GM18520 (cell line): ENCODE measurements around the gene LRRC10B.

Experiments used
- ATAC-seq: cut with Tn5 transposase; IDR thresholded peaks from one replicate; pipeline ENCODE4 v1.9.1; 2021; ENCODE audit not compliant: unreplicated experiment

Gene LRRC10B

GRCh38 chr11:61528114-61528513 lies 19.6 kb downstream of the LRRC10B start:
- no peak for ATAC-seq

DNA sequence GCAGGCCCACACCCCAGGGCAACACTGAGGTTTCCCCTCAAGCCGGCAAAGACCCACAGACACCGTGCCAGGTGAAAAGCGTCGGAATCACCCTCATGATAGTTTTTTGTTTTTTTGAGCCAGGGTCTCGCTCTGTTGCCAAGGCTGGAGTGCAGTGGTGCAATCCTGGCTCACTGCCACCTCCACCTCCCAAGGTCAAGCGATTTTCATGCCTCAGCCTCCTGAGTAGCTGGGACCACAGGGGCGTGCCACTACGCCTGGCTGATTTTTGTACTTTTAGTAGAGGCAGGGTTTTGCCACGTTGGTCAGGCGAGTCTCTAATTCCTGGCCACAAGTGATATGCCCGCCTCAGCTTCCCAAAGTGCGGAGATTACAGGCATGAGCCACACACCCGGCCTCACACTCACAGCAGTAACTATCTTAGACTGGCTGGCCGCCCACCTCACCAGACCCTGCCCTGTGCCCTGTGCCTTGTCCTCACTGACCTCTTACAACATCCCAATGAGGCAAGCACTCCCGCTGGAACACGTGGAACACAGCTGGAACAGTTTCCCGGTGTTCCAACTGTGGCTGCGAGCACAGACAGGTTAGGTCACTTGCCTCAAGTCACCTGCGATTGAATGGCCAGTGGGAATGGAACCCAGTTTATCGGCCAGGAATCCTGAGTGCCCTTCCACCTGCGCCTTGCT lies 21.1 kb downstream of the LRRC10B start:
- no peak for ATAC-seq

GRCh38 chr11:61531044-61531443 lies 22.5 kb downstream of the LRRC10B start:
- ATAC-seq: no peak

- no peak for ATAC-seq
Observed at GRCh38 chr11:61532134-61533038, 23.8 kb downstream of the LRRC10B start.

DNA sequence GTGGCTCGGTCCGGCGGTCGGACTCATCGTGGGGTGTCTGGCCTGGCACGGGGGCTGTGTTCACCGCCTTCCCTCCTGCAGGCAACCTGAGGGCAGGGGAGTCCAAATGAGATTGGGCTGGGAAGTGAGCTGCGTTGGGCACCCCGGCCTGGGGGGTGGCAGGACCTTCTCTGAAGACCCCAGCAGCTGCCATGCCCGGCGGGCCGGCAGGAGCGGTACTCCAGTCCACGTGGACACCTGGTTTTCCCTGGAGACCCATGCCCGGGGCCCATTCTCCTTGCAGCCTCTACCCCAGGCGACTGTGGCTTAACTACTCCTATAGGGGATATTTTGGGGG lies 24.5 kb downstream of the LRRC10B start:
- ATAC-seq: no peak

DNA sequence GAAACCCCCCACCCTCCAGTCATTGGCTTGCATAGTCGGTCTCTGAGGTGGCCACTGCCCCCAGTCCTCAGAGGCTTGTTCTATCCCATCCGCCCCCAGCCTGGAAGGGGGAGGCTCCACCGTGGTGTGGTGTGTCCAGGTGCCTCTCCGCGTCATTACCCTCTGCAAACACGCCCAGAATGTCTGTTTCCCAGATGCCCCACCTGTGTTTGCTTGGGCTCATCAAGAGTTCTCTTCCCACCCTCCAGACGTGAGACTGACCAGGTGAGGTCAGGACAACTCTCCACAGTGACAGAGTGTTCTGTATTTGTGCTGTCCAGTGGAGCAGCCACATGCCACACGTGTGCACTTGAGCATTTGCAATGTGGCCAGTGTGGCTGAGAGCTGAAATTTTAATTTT lies 24.9 kb downstream of the LRRC10B start:
- no peak for ATAC-seq

DNA sequence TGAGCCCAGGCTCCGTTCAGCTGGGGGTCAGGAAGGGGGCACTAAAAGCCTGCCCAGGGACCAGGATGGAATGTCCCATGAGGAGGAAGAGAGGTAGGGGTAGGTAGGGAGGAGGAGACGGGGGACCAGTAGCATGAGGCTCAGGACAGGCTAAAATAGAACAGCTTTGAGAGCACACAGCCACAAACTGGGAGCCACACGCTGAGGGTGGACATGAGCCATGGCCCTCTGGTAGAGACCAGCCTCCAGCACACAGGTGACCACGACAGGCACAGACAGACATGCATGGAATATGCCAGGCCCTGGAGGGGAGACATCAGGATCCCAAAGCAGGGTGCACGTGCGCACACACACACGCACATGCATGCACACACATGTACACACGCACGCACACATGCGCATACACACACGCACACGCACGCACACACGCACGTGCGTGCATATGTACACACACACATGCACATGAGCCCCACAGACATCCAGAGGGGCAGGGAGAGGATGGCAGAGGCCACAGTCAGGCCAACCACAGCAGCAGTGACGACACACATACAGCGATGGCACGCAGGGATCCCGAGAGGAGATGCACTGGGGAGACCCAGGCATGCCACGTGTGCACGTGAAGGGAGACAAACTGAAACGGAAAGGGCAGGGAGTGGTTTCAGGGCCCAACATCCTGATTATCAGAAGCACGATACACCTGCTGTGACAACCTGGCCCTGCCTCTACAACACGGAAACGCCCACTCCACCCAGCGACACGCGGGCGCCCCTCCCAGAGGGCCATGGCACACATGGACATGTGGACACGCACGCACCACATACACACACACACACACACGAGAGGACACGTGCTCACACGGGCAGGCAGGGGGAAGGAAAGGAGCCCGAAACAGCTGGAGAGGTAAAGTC lies 25.7 kb downstream of the LRRC10B start:
- no peak for ATAC-seq

DNA sequence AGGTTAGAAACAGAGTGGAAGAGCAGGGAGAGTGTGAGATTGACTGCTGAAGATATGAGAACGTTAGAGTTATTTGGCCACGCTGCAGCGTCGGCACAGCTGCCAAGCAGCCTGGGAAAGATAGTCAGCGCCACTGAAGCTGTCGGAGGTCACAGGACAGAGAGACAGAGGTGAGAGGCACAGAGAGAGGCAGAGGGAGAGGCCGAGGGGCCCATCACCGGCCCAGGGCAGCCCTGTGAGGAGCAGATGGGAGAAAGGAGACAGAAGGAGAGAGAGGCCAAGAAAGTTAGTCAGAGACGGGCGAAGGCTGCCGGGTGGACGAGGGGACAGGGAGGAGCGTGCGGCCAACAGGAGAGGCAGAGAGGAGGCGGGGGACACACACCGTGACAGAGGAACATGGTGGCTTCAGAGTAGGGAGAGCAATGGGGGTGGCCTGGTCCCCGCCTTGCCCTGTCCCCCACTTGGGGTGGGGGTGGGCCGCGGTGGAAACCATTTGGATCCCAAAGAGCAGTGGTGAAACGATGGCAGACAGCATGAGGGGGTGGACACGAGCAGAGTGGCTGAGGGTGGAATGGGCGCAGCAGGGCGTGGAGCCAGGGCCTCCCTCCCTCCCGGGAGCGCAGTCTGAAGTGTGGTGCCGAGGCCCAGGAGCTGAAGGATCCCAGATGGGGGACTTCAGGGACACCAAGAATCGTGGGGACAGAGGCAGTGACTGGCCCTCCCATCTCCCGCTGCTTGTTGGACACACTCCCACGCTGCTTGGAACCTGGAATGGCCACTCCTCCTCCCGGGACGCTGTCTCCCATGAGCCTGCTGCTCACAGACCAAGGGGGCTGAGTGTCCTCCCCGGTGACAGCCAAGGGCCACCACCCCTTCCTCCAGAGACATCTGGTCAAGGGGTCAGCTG lies 26.6 kb downstream of the LRRC10B start:
- ATAC-seq: no peak

- no peak for ATAC-seq
Observed at GRCh38 chr11:61535998-61536675, 27.6 kb downstream of the LRRC10B start.

DNA sequence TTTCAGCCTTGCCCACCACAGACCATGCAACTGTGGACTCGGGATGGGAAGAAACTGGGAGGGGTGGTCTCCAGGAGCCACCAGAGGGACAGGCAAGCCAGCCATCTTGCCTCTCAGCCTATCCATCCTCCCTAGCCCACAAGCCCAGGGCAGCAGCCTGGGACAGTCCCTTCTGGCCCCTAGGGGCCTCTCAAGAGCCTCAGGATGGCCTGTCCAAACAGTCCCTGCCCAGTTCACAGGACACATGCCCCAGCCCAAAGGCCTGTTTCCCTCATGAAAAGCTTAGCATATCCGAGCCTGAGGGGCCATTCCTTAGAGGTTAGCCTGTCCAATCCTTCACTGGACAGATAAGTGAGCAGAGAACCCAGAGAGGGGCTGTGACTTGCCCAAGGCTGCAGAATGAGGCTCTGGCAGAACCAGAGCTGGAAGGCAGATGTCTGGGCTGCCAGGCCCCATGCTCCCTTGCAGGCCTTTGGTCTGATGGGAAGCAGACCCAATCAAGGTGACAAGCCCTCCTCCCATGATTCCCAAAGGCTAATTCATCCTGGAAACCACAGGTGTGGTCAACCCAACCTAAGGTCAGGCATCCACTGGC lies 28.2 kb downstream of the LRRC10B start:
- no peak for ATAC-seq

DNA sequence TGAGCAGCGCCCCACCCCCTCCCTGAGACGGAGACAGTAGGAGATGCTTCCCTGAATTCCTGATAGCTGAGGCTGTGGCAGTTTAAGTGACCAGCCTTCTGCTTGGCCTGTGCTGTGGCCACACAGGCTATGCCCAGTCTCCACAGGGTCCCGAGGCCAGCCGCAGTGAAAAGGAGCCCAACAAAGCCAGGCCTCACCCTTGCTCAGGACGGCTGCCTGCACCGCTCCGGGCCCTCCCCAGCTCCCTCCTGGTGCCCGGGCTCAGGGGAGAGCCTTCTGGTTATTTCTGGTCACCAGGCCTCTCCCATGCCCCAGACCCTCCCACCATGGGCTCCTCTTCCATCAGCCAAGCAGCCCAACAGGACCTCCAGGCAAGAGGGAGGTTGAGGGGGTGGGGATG lies 28.8 kb downstream of the LRRC10B start:
- no peak for ATAC-seq

DNA sequence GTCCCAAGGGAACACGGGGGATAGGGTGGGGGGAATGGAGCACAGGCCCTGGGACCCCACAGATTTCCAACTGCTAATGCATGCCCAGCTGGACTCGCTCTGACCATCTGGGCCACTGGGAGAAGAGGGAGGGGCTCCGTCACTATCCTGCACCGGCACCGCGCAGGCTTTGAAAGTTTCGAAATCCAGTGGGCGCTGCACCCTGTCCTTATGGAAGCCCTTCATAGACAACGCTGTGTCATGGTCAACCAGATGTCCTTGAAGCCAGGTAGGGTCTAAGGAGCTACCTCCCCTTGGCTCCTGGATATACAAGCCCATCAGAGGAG lies 30.1 kb downstream of the LRRC10B start:
- ATAC-seq: no peak

GRCh38 chr11:61539006-61539405 lies 30.5 kb downstream of the LRRC10B start:
- ATAC-seq: no peak

DNA sequence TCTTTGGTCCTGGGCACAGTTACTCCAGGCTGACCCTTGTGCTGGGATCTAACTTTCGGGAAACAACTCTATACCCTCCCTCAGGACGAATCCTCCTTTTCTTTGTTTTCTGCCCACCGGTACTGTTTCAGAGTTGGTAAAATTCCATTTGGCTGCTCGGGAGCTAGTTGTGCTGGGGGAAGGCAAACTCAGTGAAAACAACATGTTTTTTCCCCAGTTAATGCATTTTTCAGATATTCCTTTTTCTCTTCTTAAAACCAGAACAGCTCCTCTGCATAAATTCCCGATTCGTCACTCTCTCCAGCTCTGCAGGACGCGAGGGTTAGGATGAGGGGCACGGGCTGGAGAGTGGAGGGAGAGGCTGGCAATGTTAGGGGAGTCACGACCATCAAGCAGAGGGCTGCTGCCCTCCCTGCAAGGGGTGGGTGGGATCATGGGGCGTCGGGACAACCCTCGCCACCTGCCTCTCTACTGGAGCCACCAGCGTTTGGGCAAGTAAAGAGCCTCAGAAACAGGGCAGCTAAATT lies 31.3 kb downstream of the LRRC10B start:
- ATAC-seq: no peak

GRCh38 chr11:61540528-61540927 lies 32.0 kb downstream of the LRRC10B start:
- ATAC-seq: no peak

- ATAC-seq: no peak
Observed at GRCh38 chr11:61541598-61541997, 33.0 kb downstream of the LRRC10B start.

DNA sequence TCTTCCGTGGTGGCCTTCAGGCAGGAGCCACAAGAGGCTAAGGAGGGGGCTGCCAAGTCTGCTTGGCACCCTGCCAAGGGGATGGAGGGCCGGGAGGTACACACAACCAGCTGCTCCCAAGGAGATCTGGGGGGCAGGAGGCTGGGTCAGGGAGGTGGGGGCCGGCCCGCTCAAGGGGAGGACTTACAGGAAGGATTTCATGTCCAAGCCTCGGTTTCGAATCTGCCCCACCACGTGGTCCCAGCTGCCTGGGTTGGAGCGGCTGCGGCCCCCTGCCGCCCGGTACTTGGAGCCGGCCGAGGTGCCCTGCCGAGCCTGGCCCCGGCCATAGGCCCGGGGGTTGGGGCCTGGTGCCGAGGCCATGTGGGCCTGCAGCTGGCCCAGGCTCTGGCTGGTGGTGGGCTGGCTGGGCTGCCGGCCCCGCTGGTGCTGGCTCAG lies 33.5 kb downstream of the LRRC10B start:
- ATAC-seq: no peak

- ATAC-seq: no peak
Observed at GRCh38 chr11:61542705-61543104, 34.2 kb downstream of the LRRC10B start.

DNA sequence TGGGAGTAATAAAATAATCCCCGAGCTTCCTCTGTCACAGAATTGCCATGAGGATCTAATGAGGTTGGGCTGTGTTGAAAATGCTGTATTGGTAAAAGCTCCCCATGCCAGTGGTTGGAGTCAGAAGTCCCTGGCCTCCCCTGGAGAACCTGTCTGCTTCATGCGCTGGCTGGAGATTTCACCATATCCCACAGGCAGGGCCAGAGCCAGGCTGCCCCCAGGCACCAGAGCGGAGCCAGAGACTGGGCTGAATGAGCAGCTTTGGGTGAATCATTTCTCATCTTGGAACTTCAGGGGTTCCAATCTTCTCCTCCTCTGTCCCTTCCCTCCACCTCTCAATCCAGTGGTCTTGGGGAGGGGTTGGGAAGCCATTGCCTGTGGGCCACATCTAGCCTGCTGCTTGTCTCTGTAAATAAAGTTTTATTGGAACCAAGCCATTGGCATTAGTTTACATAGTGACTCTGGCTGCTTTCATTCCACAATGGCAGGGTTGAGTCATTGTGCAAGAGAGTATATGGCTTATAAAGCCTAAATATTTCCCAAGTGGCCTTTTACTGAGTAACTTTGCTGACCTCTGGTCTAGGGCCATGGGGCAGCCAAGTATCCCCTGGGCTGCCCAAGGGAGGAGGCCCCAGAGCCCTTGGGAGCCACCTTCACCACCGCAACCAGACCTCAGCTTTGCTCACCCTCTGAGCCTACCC lies 35.2 kb downstream of the LRRC10B start:
- ATAC-seq: no peak
